Measurements from ENCODE around the gene IST1. TPM values are rescaled to one million over a fixed set of nuclear protein-coding genes. Genes with fewer than 3 reads are reported as not detected.

IST1 gene
- total and polyA plus RNA-seq, 2 experiments from 2014 or later = 102 to 175 TPM

- TF ChIP-seq EZH2phosphoT487 (IDR thresholded peaks at IDR 0.05; ENCODE audit: insufficient read depth, low read depth) (no peak), EZH2 (IDR thresholded peaks at IDR 0.05; ENCODE audit: insufficient read depth, poor library complexity, severe bottlenecking) (no peak)
- Histone ChIP-seq H3K4me3 (peak overlapping the region; percentile 90), H3K9me3 (ENCODE audit: low read depth) (no peaks in the 10 kb centered on the region), H3K9me2 (ENCODE audit: insufficient read depth) (no peaks in the 10 kb centered on the region), H3K36me3 (ENCODE audit: low read depth) (no peaks in the 10 kb centered on the region), H3K4me2 (ENCODE audit: unreplicated experiment) (peak overlapping the region; percentile 96), H3K9ac (peak overlapping the region; percentile 98), H4K20me1 (ENCODE audit: insufficient read depth) (peaks cover 18% of the 10 kb centered on the region; the same call in 1 of the 2 replicates), H3K27me3 (replicated peaks; ENCODE audit: insufficient read depth) (no peaks in the 10 kb centered on the region), H2AFZ (no peak overlapping the region), H3F3A (ENCODE audit: insufficient read depth) (peaks cover 19% of the 10 kb centered on the region), H3K79me2 (ENCODE audit: insufficient read depth) (peaks cover 65% of the 10 kb centered on the region), H3K4me1 (ENCODE audit: insufficient read depth) (peaks cover 15% of the 10 kb centered on the region; the same call in 1 of the 2 replicates), H3K27ac (peak overlapping the region; percentile 91; the same call in 1 of the 2 replicates)
- peak; percentile 6 for DNase-seq
- in situ Hi-C loops (cut with MboI) = no loop called here
- WGBS, 2 experiments (ENCODE audit: low coverage in 1 of 2, low lambda C conversion rate in 2 of 2, missing lambda C conversion rate in 2 of 2) = 47 to 52% methylated on average over 15 of the region's 15 CpGs
Measured at GRCh38 chr16:71896764-71897368, 1.5 kb downstream of the IST1 start.

GRCh38 chr16:71899171-71899570 lies 3.8 kb downstream of the IST1 start:
- Histone ChIP-seq H3K9me2 (ENCODE audit: insufficient read depth) (no peaks in the 10 kb centered on the region), H3K9ac (no peak overlapping the region), H4K20me1 (ENCODE audit: insufficient read depth) (peaks cover 36% of the 10 kb centered on the region; the same call in 1 of the 2 replicates), H3K36me3 (ENCODE audit: low read depth) (no peaks in the 10 kb centered on the region), H3K27me3 (replicated peaks; ENCODE audit: insufficient read depth) (no peaks in the 10 kb centered on the region), H2AFZ (no peak overlapping the region), H3K27ac (no peak overlapping the region), H3K4me1 (ENCODE audit: insufficient read depth) (peaks cover 17% of the 10 kb centered on the region; the same call in 1 of the 2 replicates), H3K9me3 (ENCODE audit: low read depth) (no peaks in the 10 kb centered on the region), H3F3A (ENCODE audit: insufficient read depth) (peaks cover 14% of the 10 kb centered on the region), H3K79me2 (ENCODE audit: insufficient read depth) (peaks cover 88% of the 10 kb centered on the region), H3K4me2 (ENCODE audit: unreplicated experiment) (no peak overlapping the region), H3K4me3 (no peak overlapping the region)
- WGBS, 2 experiments (ENCODE audit: low coverage in 1 of 2, low lambda C conversion rate in 2 of 2, missing lambda C conversion rate in 2 of 2) = 93 to 99% methylated on average over 4 of the region's 4 CpGs
- in situ Hi-C loops (cut with MboI) = no loop called here
- DNase-seq = no peak
- TF ChIP-seq EZH2phosphoT487 (IDR thresholded peaks at IDR 0.05; ENCODE audit: insufficient read depth, low read depth) (no peak), EZH2 (IDR thresholded peaks at IDR 0.05; ENCODE audit: insufficient read depth, poor library complexity, severe bottlenecking) (no peak)

- no peak overlapping the region for H3K4me2 ChIP-seq (ENCODE audit: unreplicated experiment)
- peaks cover 55% of the 10 kb centered on the region; the same call in 1 of the 2 replicates for H4K20me1 ChIP-seq (ENCODE audit: insufficient read depth)
- no peaks in the 10 kb centered on the region for H3K9me3 ChIP-seq (ENCODE audit: low read depth)
- H3K4me1 ChIP-seq (ENCODE audit: insufficient read depth) = 0 out of 2 replicates have a peak, but pooled peaks cover 9% of the 10 kb centered on the region
- H3K4me3 ChIP-seq = no peak overlapping the region
- DNase-seq = no peak
- in situ Hi-C loops (cut with MboI) = no loop called here
- no peaks in the 10 kb centered on the region for H3K9me2 ChIP-seq (ENCODE audit: insufficient read depth)
- peaks cover 100% of the 10 kb centered on the region for H3K79me2 ChIP-seq (ENCODE audit: insufficient read depth)
- H3K27ac ChIP-seq = no peak overlapping the region
- no peak for TF ChIP-seq EZH2 (IDR thresholded peaks at IDR 0.05; ENCODE audit: insufficient read depth, poor library complexity, severe bottlenecking)
- TF ChIP-seq EZH2phosphoT487 (IDR thresholded peaks at IDR 0.05; ENCODE audit: insufficient read depth, low read depth) = no peak
- no peaks in the 10 kb centered on the region for H3K27me3 ChIP-seq (replicated peaks; ENCODE audit: insufficient read depth)
- H3F3A ChIP-seq (ENCODE audit: insufficient read depth) = peaks cover 14% of the 10 kb centered on the region
- WGBS, 2 experiments (ENCODE audit: low coverage in 1 of 2, low lambda C conversion rate in 2 of 2, missing lambda C conversion rate in 2 of 2) = 89 to 90% methylated on average over 5 of the region's 5 CpGs
- H3K9ac ChIP-seq = no peak overlapping the region
- H2AFZ ChIP-seq = no peak overlapping the region
- H3K36me3 ChIP-seq (ENCODE audit: low read depth) = no peaks in the 10 kb centered on the region
Measured at GRCh38 chr16:71902656-71903365, 7.5 kb downstream of the IST1 start.

- Histone ChIP-seq H3K4me2 (ENCODE audit: unreplicated experiment) (no peak overlapping the region), H3K9ac (no peak overlapping the region), H3K27me3 (replicated peaks; ENCODE audit: insufficient read depth) (no peaks in the 10 kb centered on the region), H3K27ac (no peak overlapping the region), H3K9me3 (ENCODE audit: low read depth) (no peaks in the 10 kb centered on the region), H3K4me1 (ENCODE audit: insufficient read depth) (0 out of 2 replicates have a peak, but pooled peaks cover 9% of the 10 kb centered on the region), H3F3A (ENCODE audit: insufficient read depth) (peaks cover 14% of the 10 kb centered on the region), H3K79me2 (ENCODE audit: insufficient read depth) (peaks cover 100% of the 10 kb centered on the region), H3K9me2 (ENCODE audit: insufficient read depth) (no peaks in the 10 kb centered on the region), H4K20me1 (ENCODE audit: insufficient read depth) (peaks cover 55% of the 10 kb centered on the region; the same call in 1 of the 2 replicates), H2AFZ (no peak overlapping the region), H3K4me3 (no peak overlapping the region), H3K36me3 (ENCODE audit: low read depth) (no peaks in the 10 kb centered on the region)
- 93 to 100% methylated on average over 2 of the region's 2 CpGs for WGBS, 2 experiments (ENCODE audit: low coverage in 1 of 2, low lambda C conversion rate in 2 of 2, missing lambda C conversion rate in 2 of 2)
- TF ChIP-seq EZH2phosphoT487 (IDR thresholded peaks at IDR 0.05; ENCODE audit: insufficient read depth, low read depth) = no peak
- TF ChIP-seq EZH2 (IDR thresholded peaks at IDR 0.05; ENCODE audit: insufficient read depth, poor library complexity, severe bottlenecking) = no peak
- in situ Hi-C loops (cut with MboI) = no loop called here
- DNase-seq = no peak
Measured at GRCh38 chr16:71903608-71904007, 8.3 kb downstream of the IST1 start.
